ENCODE data around the gene ADORA2B.

GRCh38 chr17:15930426-15930825, 14.5 kb upstream of the ADORA2B start:
- no peak for TF ChIP-seq CTCF (IDR thresholded peaks at IDR 0.05; ENCODE audit: low read depth, low read length)
- TF ChIP-seq EZH2phosphoT487 (IDR thresholded peaks at IDR 0.05; ENCODE audit: low read depth), result no peak

Measured in OCI-LY3 (cell line).